ENCODE data around the gene EXD1. TPM values are rescaled to one million over a fixed set of nuclear protein-coding genes. Genes with fewer than 3 reads are reported as not detected.
"Not testable (repeated sequence)": the region's sequence is repeated elsewhere in the genome, so short reads cannot be mapped to it uniquely, and the experiment has no call there.

EXD1 gene
- total RNA-seq, 2 experiments from 2014 or later = not detected

DNA sequence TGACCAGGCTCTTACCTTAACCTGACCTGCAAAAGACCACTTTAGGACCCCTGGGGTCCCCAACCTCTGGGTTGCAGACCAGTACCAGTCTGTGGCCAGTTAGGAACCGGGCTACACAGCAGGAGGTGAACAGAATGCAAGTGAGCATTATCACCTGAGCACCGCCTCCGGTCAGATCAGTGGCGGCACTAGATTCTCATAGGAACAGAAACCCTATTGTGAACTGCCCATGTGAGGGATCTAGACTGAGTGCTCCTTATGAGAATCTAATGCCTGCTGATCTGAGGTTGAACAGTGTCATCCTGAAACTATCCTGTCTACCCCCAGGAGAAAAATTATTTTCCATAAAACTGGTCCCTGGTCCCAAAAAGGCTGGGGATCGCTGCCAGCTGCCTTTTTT lies 20.9 kb upstream of the EXD1 start:
- no TSS peak for BruUV-seq (replicated peaks)
- Histone ChIP-seq H3K9me2 (ENCODE audit: insufficient read depth, low read length) (no peaks in the 10 kb centered on the region), H3K4me1 (ENCODE audit: insufficient read depth, low read length, poor library complexity, severe bottlenecking) (peaks cover 11% of the 10 kb centered on the region), H3K79me2 (ENCODE audit: insufficient read depth, low read depth, low read length) (no peaks in the 10 kb centered on the region), H3K4me2 (ENCODE audit: low read length) (no peak overlapping the region), H3K4me3 (ENCODE audit: low read depth, low read length, poor library complexity, severe bottlenecking) (no peak overlapping the region), H3K9me3 (ENCODE audit: low read length) (no peaks in the 10 kb centered on the region), H4K20me1 (ENCODE audit: insufficient read depth, low read length) (no peaks in the 10 kb centered on the region), H2AFZ (ENCODE audit: low read length) (no peak overlapping the region), H3K36me3 (ENCODE audit: insufficient read depth, low read length) (peaks cover 12% of the 10 kb centered on the region), H3K27ac (ENCODE audit: low read depth, low read length, poor library complexity, severe bottlenecking) (no peak overlapping the region)
- ChIA-PET CTCF (ENCODE audit: unreplicated experiment) (no interaction called here), POLR2A (interaction anchor here (0.6 kb wide), 2 partner anchors 13 to 94 kb away, joined by 3 read pairs; no protein-coding TSS in a partner anchor)
- intact Hi-C loops (cut with micrococcal nuclease; ENCODE audit: unreplicated experiment) = no loop called here
- TF ChIP-seq EZH2phosphoT487 (IDR thresholded peaks at IDR 0.05; ENCODE audit: borderline replicate concordance, low read depth, low read length) = no peak
- TF ChIP-seq, protein P1, sequence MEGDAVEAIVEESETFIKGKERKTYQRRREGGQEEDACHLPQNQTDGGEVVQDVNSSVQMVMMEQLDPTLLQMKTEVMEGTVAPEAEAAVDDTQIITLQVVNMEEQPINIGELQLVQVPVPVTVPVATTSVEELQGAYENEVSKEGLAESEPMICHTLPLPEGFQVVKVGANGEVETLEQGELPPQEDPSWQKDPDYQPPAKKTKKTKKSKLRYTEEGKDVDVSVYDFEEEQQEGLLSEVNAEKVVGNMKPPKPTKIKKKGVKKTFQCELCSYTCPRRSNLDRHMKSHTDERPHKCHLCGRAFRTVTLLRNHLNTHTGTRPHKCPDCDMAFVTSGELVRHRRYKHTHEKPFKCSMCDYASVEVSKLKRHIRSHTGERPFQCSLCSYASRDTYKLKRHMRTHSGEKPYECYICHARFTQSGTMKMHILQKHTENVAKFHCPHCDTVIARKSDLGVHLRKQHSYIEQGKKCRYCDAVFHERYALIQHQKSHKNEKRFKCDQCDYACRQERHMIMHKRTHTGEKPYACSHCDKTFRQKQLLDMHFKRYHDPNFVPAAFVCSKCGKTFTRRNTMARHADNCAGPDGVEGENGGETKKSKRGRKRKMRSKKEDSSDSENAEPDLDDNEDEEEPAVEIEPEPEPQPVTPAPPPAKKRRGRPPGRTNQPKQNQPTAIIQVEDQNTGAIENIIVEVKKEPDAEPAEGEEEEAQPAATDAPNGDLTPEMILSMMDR (conservative IDR thresholded peaks at IDR 0.05; ENCODE audit: low read length) = no peak
- no peak for DNase-seq (ENCODE audit: low spot score)

DNA sequence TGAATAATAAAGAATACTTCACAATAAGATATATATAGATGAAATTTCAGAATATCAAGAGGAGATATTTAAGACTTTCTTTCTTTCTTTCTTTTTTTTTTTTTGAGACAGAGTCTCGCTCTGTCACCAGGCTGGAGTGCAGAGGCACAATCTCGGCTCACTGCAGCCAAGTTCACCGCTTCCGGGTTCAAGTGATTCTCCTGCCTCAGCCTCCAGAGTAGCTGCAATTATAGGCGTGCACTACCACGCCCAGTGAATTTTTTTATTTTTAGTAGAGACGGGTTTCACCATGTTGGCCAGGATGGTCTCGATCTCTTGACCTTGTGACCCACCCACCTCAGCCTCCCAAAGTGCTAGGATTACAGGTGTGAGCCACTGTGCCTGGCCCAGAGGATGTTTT lies 20.2 kb upstream of the EXD1 start:
- H3K79me2 ChIP-seq (ENCODE audit: insufficient read depth, low read depth, low read length); H4K20me1 ChIP-seq (ENCODE audit: insufficient read depth, low read length); H2AFZ ChIP-seq (ENCODE audit: low read length); H3K27ac ChIP-seq (ENCODE audit: low read depth, low read length, poor library complexity, severe bottlenecking); H3K4me3 ChIP-seq (ENCODE audit: low read depth, low read length, poor library complexity, severe bottlenecking); H3K9me2 ChIP-seq (ENCODE audit: insufficient read depth, low read length); DNase-seq (ENCODE audit: low spot score); H3K4me2 ChIP-seq (ENCODE audit: low read length); POLR2A ChIA-PET; intact Hi-C loops (cut with micrococcal nuclease; ENCODE audit: unreplicated experiment); H3K9me3 ChIP-seq (ENCODE audit: low read length); CTCF ChIA-PET (ENCODE audit: unreplicated experiment); BruUV-seq (replicated peaks): not testable (repeated sequence)
- H3K4me1 ChIP-seq (ENCODE audit: insufficient read depth, low read length, poor library complexity, severe bottlenecking) = peaks cover 11% of the 10 kb centered on the region
- H3K36me3 ChIP-seq (ENCODE audit: insufficient read depth, low read length) = peaks cover 12% of the 10 kb centered on the region

DNA sequence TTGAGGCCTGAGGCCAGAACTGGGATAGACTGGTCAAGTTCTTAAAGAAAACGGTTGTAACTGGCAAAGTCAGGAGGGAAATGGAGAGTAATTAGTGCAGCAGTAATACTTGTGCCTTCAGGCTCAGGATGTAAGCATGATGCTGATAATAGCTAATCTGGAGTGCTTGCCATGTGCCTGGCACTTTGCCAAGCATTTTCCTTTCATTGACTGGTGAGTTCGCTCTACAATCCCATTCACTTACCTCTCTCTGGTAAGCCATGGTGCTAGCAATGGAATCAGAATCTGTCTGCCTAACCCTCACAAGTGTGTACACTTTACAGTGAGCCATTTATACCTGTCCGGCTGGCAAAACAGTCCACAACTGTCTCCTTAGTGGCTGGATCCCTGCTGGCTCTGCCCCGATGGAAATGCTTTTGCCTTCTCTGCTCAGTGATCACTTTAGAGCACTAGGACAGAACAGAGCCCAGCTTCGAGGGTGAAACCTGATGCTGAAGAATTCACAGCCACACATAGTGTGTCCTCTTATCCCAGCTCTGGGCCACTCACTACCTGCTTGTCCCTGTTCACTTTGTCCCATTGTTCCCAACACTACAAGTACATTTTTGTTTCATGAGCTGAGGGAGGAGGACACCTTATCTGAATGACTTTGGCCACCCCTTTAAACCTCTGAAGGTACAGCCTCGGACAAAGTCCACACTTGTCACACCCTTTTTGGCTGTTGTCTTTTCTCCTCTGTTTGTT lies 10.8 kb upstream of the EXD1 start:
- ChIA-PET POLR2A (interaction anchor here (0.6 to 1.1 kb wide), 2 partner anchors 18 to 19 kb away, joined by 4 to 8 read pairs; no protein-coding TSS in a partner anchor), CTCF (ENCODE audit: unreplicated experiment) (no interaction called here)
- Histone ChIP-seq H3K9me2 (ENCODE audit: insufficient read depth, low read length) (no peaks in the 10 kb centered on the region), H3K4me3 (ENCODE audit: low read depth, low read length, poor library complexity, severe bottlenecking) (no peak overlapping the region), H3K36me3 (ENCODE audit: insufficient read depth, low read length) (peaks cover 18% of the 10 kb centered on the region; the same call in 1 of the 2 replicates), H3K79me2 (ENCODE audit: insufficient read depth, low read depth, low read length) (no peaks in the 10 kb centered on the region), H2AFZ (ENCODE audit: low read length) (no peak overlapping the region), H4K20me1 (ENCODE audit: insufficient read depth, low read length) (no peaks in the 10 kb centered on the region), H3K4me2 (ENCODE audit: low read length) (no peak overlapping the region), H3K9me3 (ENCODE audit: low read length) (no peaks in the 10 kb centered on the region), H3K27ac (ENCODE audit: low read depth, low read length, poor library complexity, severe bottlenecking) (no peak overlapping the region), H3K4me1 (ENCODE audit: insufficient read depth, low read length, poor library complexity, severe bottlenecking) (no peaks in the 10 kb centered on the region)
- BruUV-seq (replicated peaks) = no TSS peak
- DNase-seq (ENCODE audit: low spot score) = no peak
- intact Hi-C loops (cut with micrococcal nuclease; ENCODE audit: unreplicated experiment) = no loop called here
- TF ChIP-seq, protein P1 (conservative IDR thresholded peaks at IDR 0.05; ENCODE audit: low read length) = no peak
- TF ChIP-seq EZH2phosphoT487 (IDR thresholded peaks at IDR 0.05; ENCODE audit: borderline replicate concordance, low read depth, low read length) = no peak

Data from OCI-LY7 (cell line).